GM18517 (cell line): Measurements from ENCODE around the gene CSNK1A1L.

Source experiments
- ATAC-seq: cut with Tn5 transposase; IDR thresholded peaks from one replicate; pipeline ENCODE4 v1.9.1; 2021; ENCODE audit warnings: mild to moderate bottlenecking, moderate library complexity; ENCODE audit not compliant: unreplicated experiment

The CSNK1A1L gene

GRCh38 chr13:37107868-37108267 is 2.4 kb upstream of the CSNK1A1L start:
- no peak for ATAC-seq

- ATAC-seq: no peak
These were observed 2.0 kb upstream of the CSNK1A1L start for GRCh38 chr13:37107456-37107855.

- no peak for ATAC-seq
These were observed 1.2 kb upstream of the CSNK1A1L start for GRCh38 chr13:37106642-37107041.

- ATAC-seq: no peak
These were observed 2.6 kb downstream of the CSNK1A1L start for GRCh38 chr13:37102896-37103295.

GRCh38 chr13:37101201-37101600 is 4.3 kb downstream of the CSNK1A1L start:
- ATAC-seq: no peak

- no peak for ATAC-seq
These were observed 4.7 kb downstream of the CSNK1A1L start for GRCh38 chr13:37100731-37101130.

- no peak for ATAC-seq
These were observed 8.4 kb downstream of the CSNK1A1L start for GRCh38 chr13:37097076-37097475.

GRCh38 chr13:37094840-37095239 is 10.6 kb downstream of the CSNK1A1L start:
- no peak for ATAC-seq

- ATAC-seq: no peak
These were observed 11.4 kb downstream of the CSNK1A1L start for GRCh38 chr13:37094099-37094498.

- ATAC-seq: no peak
These were observed 13.6 kb downstream of the CSNK1A1L start for GRCh38 chr13:37091835-37092234.

GRCh38 chr13:37090912-37091311 is 14.6 kb downstream of the CSNK1A1L start:
- no peak for ATAC-seq

GRCh38 chr13:37089495-37089894 is 16.0 kb downstream of the CSNK1A1L start:
- no peak for ATAC-seq

- ATAC-seq: no peak
These were observed 18.0 kb downstream of the CSNK1A1L start for GRCh38 chr13:37087486-37087885.

- no peak for ATAC-seq
These were observed 19.9 kb downstream of the CSNK1A1L start for GRCh38 chr13:37085606-37086005.

- no peak for ATAC-seq
These were observed 28.6 kb downstream of the CSNK1A1L start for GRCh38 chr13:37076818-37077217.

- no peak for ATAC-seq
These were observed 30.3 kb downstream of the CSNK1A1L start for GRCh38 chr13:37075164-37075563.

- ATAC-seq: peak; percentile 56
These were observed 30.8 kb downstream of the CSNK1A1L start for GRCh38 chr13:37074703-37075102.

- no peak for ATAC-seq
These were observed 33.4 kb downstream of the CSNK1A1L start for GRCh38 chr13:37072024-37072423.

- ATAC-seq: no peak
These were observed 34.5 kb downstream of the CSNK1A1L start for GRCh38 chr13:37070956-37071355.

- ATAC-seq: no peak
These were observed 35.2 kb downstream of the CSNK1A1L start for GRCh38 chr13:37070145-37070695.

GRCh38 chr13:37069597-37070103 is 35.8 kb downstream of the CSNK1A1L start:
- ATAC-seq: no peak

GRCh38 chr13:37068962-37069361 is 36.5 kb downstream of the CSNK1A1L start:
- no peak for ATAC-seq

- peak; percentile 66 for ATAC-seq
These were observed 37.6 kb downstream of the CSNK1A1L start for GRCh38 chr13:37067874-37068273.
